Stimulated activated CD8-positive, alpha-beta memory T cell treated with anti-CD3 and anti-CD28 coated beads, Interleukin-7, amount 100 ng/mL, for 1 hour (primary cell): Measurements from ENCODE around the gene KIAA0825.

Experiments used
- DNase-seq, 2 donors: peaks; one replicate each; pipeline ENCODE4 v3.0.0-alpha.2; 2020; ENCODE audit warnings: low read depth in 2 of 2

KIAA0825 gene

GRCh38 chr5:94440015-94440414, 178.4 kb downstream of the KIAA0825 start:
- DNase-seq, result no peak

DNA sequence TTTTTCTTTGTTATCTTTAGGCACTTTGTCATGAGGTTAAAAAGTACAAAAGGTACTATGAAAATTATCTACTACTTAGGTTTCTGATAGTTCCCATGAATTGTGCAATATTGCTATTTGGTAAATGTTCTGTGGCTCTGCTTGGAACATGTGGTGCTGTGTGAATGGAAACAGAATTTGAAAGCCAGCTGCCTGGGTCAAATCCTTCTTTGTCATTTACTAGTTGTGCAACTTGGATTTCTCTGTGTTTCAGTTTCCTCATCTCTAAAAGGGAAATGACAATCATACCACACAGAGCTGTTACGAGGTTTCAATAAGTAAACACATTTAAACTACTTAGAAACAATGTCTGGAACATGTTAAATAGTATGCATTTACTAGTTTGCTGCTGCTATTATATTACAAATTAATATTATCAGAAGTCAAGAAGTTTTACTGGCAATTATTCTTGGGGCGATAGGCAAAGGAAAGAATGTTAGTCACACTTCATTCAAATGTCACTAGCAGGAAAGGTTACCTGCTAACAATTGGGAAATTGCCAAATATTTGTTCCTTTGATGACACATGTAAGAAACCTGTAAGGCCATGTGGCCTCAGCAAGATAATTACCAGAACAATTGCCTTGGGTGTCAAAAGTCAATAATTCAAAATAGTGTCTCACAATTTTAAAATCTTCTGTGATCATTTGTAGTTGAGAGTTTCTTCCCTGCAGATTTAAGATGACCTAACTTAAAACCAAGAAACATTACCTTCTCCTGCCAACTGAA, 184.8 kb downstream of the KIAA0825 start:
- DNase-seq, result no peak

GRCh38 chr5:94432499-94432898, 185.9 kb downstream of the KIAA0825 start:
- no peak for DNase-seq

GRCh38 chr5:94431696-94432095, 186.7 kb downstream of the KIAA0825 start:
- no peak for DNase-seq

DNA sequence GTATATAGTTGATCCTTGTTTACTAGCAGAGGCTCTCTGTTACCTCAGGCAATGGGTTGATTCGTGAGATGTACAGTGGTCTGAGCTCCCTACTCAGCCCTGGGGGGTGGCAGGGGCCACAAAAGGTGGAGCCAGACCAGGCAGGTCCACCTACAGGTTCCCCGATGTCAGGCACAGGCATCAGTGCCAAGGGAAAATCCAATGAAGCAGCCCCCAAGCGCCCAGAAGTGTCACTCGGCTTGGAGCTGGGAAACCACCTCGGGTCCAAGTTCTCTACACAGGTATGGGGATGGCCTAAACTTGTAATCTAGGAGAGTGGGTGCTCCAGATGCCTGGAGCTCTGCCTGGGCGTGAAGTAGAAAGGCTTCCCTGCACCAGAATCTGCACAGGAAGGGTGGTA, 188.8 kb downstream of the KIAA0825 start:
- no peak for DNase-seq

DNA sequence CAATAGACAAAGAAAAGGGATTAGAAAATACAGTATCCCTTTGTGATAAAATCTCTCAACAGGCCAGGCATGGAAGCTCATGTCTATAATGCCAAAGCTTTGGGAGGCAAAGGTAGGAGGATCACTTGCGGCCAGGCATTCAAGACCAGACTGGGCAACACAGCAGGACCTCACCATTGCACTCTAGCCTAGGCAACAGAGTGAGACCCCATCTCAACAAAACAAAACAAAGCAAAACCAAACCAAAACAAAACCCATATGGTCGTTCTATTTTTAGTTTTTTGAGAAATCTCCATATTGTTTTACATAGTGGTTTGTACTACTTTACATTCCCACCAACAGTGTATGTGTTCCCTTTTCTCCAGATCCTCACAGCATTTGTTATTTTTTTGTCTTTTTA, 193.0 kb downstream of the KIAA0825 start:
- no peak for DNase-seq

DNA sequence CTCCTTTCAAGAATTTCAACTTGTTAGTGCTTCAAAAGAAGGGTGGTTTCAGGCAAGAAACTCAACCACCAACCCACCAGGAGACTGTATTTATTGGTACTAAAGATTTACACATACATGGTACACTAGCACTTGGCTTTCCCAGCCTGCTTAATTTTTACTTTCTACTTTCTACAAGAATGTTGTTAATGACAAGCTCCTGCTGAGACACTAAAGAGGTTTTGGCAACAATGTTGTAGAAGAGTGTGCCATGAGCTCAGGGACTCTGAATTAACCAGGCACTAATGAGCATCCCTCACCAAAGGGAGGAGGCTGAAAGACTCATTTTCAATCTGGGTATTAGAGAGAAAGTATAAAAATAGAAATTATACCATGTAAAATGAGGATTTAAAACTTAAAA, 195.0 kb downstream of the KIAA0825 start:
- DNase-seq, result no peak

- no peak for DNase-seq
These were observed 195.6 kb downstream of the KIAA0825 start for GRCh38 chr5:94422812-94423211.

GRCh38 chr5:94420885-94421284, 197.5 kb downstream of the KIAA0825 start:
- no peak for DNase-seq

DNA sequence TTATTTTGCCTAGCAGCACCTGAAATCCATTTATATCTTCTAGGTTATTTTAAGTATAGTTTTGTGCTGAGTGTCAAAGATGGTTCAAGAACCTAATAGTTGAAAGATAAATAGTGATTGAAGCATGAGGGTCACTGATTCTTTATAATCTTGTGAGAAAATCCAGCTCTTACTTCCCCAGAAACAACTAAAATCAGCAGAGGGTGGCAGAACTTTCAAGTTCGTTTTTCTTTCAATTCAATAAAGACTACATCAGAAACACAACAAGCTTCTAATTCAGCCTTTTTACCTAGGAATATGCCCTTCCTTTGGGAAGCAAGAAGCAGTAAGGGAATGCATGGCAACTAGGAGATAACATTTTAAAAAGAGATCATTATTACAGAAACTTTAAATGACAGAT, 202.6 kb downstream of the KIAA0825 start:
- no peak for DNase-seq

- no peak for DNase-seq
These were observed 209.0 kb downstream of the KIAA0825 start for GRCh38 chr5:94409440-94409839.

GRCh38 chr5:94407023-94407422, 211.4 kb downstream of the KIAA0825 start:
- DNase-seq, result no peak

- DNase-seq, result no peak
These were observed 214.9 kb downstream of the KIAA0825 start for GRCh38 chr5:94403483-94403882.

DNA sequence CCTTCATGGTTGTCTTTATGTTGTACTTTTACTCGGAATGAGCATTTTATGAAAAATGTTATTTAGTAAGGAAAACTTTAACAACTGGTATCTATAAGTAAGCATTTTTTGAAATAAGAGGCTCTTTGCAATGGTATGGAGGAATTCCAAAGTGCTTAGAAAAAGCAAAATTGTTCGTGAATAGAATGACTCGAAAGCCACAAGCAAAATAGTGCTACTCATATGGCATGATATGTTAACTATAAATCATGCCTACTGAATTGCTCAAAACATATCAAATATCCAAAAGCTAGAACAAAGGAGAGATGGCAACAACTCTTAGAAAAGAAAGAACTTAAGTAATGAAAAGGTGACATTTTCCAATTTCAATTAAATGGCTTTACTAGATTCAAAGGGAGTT, 216.3 kb downstream of the KIAA0825 start:
- DNase-seq, result no peak

DNA sequence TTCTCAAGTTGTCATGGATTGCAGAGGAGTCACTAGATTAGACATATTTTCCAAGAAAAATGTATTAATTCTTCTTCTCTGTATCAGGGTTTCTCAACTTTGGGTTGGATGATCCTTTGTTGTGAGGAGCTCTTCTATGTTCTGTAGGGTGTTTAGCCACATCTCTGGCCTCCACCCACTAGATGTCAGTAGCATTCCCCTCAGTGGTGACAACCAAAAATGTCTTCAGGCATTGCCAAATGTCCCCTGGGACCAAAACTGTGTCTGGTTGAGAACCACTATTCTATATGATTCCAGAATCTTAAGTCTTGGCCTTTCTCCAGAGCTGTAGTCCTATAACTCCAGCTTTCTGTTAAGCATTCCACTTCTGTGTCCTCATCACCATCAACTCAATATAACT, 220.9 kb downstream of the KIAA0825 start:
- DNase-seq, result no peak

GRCh38 chr5:94396687-94397086, 221.7 kb downstream of the KIAA0825 start:
- no peak for DNase-seq

DNA sequence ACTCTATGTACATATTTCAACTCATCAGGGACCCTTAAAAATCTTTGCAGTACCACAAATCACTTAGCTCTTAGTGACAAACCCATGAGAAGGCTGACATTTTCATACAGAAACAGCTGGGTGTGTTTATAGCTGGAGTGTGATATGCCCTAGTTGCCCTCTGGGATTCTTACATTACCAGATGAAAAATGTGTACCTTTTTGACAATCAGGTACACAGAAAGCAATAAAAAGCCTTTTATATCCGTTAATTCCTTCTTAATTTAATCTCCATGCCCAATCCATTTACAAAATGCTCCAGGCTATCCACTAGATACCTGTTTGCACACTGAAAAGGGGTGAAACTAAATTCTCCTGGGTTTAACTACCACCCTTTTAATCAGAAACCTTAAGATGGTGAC, 222.9 kb downstream of the KIAA0825 start:
- DNase-seq, result no peak

DNA sequence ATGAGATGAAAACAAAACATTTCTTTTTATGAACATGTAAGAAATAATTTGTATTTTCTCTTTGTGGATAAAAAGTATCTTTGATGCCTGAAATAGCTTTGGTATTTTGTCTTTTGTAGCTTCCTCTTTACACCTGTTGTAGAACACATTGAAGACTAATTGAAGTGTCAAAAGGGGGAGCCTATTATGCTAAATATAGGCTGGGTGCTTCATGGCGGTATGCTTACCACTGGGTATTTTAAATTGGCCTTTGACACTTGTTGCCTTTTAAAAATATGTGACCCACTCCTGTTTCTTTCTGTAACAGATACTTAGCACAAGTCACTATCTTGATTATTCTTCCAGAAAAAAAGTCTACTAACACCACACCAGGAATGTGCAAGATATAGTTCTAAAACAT, 226.4 kb downstream of the KIAA0825 start:
- DNase-seq, result no peak

DNA sequence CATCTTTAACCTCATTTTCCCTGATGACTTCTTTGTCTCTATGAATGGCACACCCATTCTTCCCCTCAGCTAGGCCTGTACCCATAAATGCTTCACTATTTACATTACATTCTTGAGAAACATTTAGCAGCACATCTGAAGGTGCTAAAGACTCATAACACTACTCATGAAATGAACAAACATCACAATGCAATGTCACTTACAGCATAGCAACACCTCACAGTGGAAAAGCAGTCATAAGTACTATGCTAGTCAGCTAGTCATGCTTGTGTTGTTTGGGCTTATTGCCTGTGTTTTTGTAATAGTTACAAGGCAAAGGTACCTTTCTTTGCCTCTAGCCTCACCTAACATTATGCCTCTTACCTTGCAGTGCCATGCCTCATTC, 228.9 kb downstream of the KIAA0825 start:
- DNase-seq, result no peak

DNA sequence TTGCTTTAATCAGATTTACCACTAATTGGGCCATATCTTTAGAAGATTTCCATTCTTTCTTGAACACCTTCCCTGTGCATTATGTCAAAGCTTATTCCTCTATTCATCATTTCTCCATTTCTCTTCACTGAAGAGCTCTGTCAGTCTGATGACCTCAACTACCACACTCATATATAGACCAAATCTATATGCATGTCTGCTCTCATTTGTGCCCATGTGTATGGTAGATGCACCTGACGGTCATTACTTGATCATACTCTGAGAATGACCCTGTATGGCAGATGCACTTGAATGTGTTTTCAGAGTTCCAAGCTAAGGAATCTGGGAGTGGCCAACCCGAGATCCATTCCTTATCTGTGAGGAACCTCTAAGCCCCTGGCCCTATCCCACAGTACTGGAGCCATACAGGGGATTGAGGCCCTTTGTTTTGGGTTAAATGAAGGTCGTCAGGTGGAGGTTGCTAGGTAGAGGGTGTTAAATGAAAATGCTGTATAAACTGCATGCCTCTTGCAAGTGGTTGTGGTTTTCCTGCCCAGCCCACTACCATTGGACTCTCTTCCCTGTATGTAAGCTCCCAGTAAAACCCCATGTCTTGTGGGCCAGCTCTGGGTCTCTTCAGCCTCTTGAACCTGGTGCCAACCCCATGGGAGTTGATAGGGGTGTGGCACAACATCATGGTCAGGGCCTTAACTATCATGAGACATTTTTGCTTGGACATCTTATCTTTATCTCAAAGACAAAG, 229.5 kb downstream of the KIAA0825 start:
- DNase-seq, result no peak

DNA sequence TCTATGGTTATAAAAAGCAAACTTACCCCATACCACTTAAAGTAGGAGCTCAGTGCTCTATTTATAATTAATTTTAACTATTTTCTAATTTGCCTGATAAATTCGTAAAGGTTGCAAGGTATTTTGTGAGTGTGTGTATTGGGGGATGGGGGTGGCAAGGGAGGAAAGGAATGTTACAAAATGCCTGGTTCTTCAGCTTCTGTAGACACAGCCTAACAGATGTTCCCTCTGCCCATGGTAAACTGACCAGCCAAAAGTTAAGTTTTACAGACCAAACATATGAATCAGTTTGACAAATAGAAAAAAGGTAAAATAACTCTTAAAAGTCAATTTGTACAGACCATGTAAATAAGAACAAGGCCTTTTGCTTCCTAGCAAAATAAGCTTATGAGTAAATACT, 232.6 kb downstream of the KIAA0825 start:
- no peak for DNase-seq

DNA sequence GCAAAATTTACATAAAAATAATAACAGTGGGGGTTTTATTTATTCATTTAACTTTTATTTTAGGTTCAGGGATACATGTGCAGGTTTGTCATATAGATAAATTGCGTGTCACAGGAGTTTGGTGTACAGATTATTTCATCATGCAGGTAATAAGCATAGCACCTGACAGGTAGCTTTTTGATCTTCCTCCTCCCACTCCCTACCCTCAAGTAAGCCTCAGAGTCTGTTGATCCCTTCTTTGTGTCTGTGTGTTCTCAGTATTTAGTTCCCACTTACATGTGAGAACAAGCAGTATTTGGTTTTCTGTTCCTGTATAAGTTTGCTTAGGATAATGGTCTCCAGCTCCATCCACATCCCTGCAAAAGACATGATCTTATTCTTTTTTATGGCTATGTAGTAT, 240.3 kb downstream of the KIAA0825 start:
- no peak for DNase-seq

- DNase-seq, result no peak
These were observed 241.6 kb downstream of the KIAA0825 start for GRCh38 chr5:94376672-94377345.
